HUDEP-2 (cell line): ENCODE data around the gene CD96.
"Not testable (repeated sequence)": the region's sequence is repeated elsewhere in the genome, so short reads cannot be mapped to it uniquely, and the experiment has no call there.

Source experiments
- DNase-seq, 76 experiments: peaks; one replicate each; lab custom pipeline; 2025; ENCODE audit not compliant: unreplicated experiment in 76 of 76; lab: John Stamatoyannopoulos, UW

CD96 gene

GRCh38 chr3:111668326-111668725, 126.3 kb downstream of the CD96 start:
- DNase-seq, result peak in 2 of 76 experiments; percentile 10 to 15

DNA sequence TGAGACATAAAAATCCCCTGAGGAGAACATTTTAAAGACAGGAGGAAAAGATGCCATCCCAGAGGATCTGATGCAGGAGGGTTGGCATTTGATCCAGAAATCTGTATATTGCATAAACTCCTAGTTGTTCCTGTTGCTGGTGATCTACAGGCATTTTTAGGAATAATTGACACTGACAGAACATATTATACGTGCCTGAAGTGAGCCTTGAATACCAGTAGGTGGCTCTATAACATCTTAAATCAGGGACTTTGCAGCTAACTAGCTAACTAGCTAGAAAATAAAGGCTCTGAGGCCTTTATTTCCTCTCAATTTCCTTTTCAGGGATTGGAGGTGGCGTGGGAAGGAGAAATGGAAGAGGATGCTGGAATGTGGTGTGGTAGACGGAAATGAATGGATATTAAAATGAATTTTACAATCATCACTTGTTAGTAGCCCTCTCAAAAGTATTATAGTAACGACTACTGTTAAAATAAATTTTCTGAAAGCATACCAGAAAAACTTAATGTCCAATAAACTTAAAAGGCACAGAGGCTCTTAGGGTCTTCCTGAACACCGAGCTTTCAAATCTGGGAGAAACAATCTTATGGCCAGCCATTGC, 127.0 kb downstream of the CD96 start:
- DNase-seq, result peak in 19 of 76 experiments; percentile 1 to 56 (median 21)

DNA sequence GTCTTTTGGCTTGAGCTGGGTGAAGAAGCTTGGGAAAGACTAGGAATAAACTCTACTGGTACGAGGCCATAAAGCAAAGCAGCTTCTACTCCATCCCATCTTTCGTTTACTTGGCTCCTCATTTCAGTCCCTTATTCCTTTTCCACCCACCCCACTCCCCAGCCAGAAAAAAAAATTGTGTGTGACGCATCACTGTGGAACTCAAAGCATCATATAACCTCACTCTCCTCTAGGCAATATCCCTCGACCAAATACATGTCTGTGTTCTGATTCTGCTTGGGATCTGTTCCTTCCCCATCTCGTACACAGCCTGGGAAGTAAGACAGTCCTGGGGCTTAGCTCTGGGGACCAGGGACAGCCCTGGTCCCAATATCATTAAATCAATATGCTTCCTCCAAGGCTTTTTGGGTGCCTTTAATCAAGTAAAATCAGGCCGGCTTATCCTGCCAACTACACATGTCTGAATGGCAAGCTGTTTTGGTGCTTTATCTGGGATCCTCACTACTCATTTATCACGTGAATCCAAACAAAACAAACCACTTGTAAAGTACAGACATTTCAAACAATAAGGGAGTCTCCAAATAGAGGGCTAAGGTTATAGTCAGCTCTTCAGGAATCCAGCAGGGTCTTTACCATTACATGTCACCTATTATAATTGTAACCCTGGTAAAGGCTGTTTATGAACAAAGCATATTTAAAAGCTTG, 128.1 kb downstream of the CD96 start:
- peak in 23 of 76 experiments; percentile 1 to 44 (median 14) for DNase-seq

- DNase-seq, result not testable (repeated sequence)
Observed at GRCh38 chr3:111672461-111672860, 130.5 kb downstream of the CD96 start.

- no peak for DNase-seq
Observed at GRCh38 chr3:111675846-111676210, 133.8 kb downstream of the CD96 start.

GRCh38 chr3:111676211-111677006, 134.4 kb downstream of the CD96 start:
- no peak for DNase-seq

- DNase-seq, result no peak
Observed at GRCh38 chr3:111677007-111677392, 135.0 kb downstream of the CD96 start.

DNA sequence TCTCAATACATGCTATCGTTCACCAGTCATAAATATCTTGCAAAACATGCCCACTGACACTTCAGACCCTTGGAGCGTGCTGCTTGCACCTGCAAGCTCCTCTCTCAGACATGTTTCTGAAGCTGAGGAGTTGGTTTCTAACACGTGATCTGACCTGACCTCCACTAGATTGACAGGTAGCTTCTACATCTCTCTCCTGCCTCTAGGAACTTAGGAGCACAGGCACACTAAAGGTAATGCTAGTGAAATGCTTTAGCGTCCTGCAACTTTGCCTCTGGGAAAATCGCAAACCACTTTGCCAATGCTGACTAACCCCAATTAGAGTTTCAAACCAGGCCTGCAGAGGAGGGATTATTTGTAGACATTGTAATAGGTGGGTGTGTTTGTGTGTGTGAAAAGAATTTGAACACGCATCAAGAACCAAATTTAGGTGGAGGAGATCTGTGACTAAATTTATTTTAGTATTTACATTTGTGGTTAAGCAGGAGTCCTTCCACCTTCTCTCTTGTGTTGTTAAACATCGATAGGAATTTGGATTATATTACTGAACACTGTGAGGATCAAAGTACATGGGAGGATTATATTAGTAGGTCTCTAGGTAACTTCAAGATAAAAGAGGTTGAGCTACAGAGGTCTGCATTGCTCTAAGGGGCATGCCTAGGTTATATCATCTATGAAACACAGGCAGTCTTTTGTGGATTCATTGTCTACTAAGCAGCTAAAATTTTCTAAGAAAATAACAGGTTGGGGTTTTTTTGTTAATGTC, 139.8 kb downstream of the CD96 start:
- no peak for DNase-seq

DNA sequence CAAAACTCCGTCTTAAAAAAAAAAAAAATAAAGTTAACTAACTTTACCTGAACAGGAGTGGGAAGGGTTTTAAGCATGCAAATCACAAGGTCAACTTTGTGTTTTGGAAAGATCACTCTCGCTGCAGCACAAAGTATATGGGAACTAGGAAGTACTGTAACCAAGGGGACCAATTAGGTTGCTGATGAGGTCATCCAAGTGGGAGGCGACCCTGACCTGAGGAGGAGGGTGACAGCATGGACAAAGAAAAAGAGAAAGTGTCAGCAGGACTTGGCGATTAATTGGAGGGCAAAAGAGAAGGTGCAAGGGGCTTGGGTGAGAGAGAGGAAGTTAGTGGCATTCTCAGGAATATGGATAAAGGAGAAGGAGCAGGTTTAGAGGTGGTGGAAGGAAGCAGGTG, 142.6 kb downstream of the CD96 start:
- no peak for DNase-seq

GRCh38 chr3:111688190-111688800, 146.3 kb downstream of the CD96 start:
- DNase-seq, result peak in 1 of 76 experiments; percentile 11

- no peak for DNase-seq
Observed at GRCh38 chr3:111690242-111690641, 148.2 kb downstream of the CD96 start.

GRCh38 chr3:111691293-111691909, 149.4 kb downstream of the CD96 start:
- DNase-seq, result peak in 3 of 76 experiments; percentile 4 to 20 (median 4)

DNA sequence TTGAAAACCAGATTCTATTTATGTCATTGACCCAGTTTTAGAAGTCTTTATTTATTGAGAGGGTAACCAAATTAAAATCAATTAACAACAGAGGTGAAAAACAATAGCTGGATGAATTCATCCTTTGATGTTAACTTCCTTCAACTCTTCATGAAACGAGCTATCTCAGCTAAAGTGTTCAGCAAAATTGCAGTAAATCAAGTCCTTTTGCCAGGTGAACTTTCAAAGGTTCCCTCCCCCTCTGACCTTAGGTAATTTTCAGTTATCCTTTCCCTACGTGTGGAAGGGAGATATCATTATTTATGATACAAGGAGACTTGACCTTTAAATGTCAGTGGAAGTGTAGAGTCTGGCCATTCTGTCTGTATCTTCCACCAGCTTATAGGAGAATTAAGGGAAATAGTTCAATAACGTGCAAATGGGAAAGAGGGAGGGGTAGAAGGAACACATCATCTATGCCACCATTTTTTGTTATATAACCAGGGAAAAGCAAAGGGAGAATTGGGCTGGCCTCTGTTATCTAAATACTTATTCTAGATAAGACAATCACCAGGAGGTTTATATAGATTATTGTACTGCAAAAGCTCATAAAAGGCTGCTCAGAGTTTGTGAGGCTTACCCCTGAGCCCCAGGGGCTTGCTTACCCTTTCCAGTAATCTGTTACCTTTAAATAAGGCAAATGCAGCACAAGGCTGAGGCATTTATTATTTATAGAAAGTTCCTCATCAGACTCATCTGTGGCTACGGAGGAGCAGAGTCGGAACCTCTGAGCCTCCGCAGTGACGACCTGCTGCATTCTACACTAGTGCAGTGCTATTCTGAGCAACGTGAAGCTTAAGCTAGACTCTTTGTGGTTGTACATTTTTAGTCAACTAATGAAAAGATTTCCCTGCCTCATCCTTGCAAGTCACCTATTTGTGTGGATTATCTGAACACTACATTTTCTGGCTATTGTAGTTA, 150.9 kb downstream of the CD96 start:
- no peak for DNase-seq

DNA sequence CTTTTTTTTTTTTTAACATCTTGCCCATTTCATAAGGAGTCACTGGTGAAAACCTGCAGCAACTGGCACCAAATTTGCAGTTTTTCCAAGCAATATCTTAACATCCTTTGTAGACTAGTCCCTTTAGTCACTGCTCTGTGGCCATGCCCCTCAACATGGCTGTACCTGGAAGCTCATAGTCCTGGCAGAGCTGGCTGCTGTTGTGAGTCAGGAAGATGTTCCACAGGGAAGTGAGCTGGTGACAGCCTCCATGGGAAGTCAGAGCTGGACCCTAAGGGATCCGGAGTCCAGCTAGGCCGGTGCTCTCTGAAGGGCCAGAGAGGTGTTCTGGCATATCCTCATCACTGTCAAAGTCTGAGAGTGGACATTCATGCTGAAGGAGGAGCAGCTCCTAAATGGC, 152.5 kb downstream of the CD96 start:
- no peak for DNase-seq

GRCh38 chr3:111695636-111696117, 153.7 kb downstream of the CD96 start:
- DNase-seq, result peak in 3 of 76 experiments; percentile 9 to 22 (median 9)

DNA sequence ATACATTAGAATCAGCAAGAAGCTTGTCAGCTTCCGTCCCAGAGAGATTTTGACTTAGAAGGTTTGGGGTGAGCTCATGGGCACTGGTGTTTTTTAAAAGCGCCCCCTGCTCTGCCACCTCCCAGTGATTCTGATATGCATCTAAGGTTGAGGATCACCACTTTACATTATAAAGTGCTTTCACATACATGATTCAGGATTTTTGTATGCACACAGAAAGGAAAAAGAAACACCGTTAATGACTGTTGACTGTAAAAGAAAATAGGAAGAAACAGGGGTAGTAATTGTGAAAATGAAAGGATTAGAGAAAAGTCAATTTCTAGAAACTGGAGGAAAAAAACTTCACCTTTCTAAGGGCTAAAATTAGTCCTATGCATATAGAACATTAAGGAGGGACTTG, 158.1 kb downstream of the CD96 start:
- no peak for DNase-seq

DNA sequence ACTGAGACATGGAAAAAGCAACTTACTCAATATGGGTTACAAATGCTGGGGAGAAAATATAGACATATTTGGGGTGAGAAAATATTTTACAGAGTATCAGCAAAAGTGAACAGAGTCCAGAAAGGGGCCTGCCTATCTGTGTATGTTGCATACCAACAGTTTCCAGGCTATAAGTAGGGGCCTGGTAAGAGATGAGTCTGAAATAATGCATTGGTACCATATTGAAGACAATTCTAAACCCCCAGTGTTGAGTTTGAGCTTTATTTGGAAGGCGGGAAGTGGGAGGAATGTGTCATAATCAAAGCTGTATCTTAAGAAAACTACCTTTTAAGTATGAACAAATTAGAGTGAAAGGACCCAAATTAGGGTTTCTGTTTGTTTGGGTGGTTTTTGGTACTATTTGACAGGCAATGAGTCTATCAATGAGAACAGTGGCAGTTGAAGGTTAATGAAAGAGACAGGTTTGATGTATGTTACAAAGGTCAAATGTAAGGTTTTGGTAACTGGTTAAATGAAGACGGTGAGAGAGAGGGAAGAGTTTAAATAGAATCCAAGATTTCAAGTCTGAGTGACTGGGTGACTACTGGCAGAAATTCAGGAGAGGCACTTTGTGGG, 159.4 kb downstream of the CD96 start:
- no peak for DNase-seq
